HEK293T (cell line): ENCODE results near the gene CPEB4.
A peak's percentile ranks its signal among the peaks of the same experiment; 100 is the strongest.

Experiments
- CTCF ChIA-PET: fragments of 350-600 bp; formaldehyde crosslinking; extraction: SDS; loops from one replicate; lab custom pipeline; 2021; ENCODE audit warnings: antibody characterized with exemption, inconsistent platforms; lab: Yijun Ruan, JAX
- POLR2A ChIA-PET: fragments of 350-600 bp; formaldehyde crosslinking; extraction: SDS; loops from one replicate; lab custom pipeline; 2020; ENCODE audit warnings: antibody characterized with exemption, inconsistent platforms; lab: Yijun Ruan, JAX
- DNase-seq: peaks from one replicate; pipeline ENCODE4 v3.0.0; 2012; ENCODE audit warnings: mixed read lengths; ENCODE audit errors: extremely low spot score
- ARNT ChIP-seq: fragments of 450-650 bp; IDR thresholded peaks from 2 replicates; pipeline ENCODE4 v1.6.1; 2017; ENCODE audit warnings: mild to moderate bottlenecking
- BHLHE40 ChIP-seq: fragments of 450-650 bp; IDR thresholded peaks from 2 replicates; pipeline ENCODE4 v1.6.1; 2016; ENCODE audit warnings: mild to moderate bottlenecking, moderate library complexity, borderline replicate concordance
- CTBP1 ChIP-seq: fragments of 450-650 bp; IDR thresholded peaks from 2 replicates; pipeline ENCODE4 v1.6.1; 2016; ENCODE audit warnings: borderline replicate concordance
- ELF4 ChIP-seq: fragments of 450-650 bp; IDR thresholded peaks from 2 replicates; pipeline ENCODE4 v1.6.1; 2017; ENCODE audit warnings: antibody characterized with exemption
- FOXA1 ChIP-seq: fragments of 450-650 bp; IDR thresholded peaks from 2 replicates; pipeline ENCODE4 v1.6.1; 2016; ENCODE audit warnings: mild to moderate bottlenecking
- FOXK2 ChIP-seq: fragments of 450-650 bp; IDR thresholded peaks from 2 replicates; pipeline ENCODE4 v1.6.1; 2016; ENCODE audit warnings: mild to moderate bottlenecking
- FOXM1 ChIP-seq: fragments of 450-650 bp; IDR thresholded peaks from 2 replicates; pipeline ENCODE4 v1.6.1; 2017; ENCODE audit warnings: mild to moderate bottlenecking, borderline replicate concordance
- HDGF ChIP-seq: fragments of 450-650 bp; IDR thresholded peaks from 2 replicates; pipeline ENCODE4 v1.6.1; 2017; ENCODE audit warnings: antibody characterized with exemption, borderline replicate concordance
- L3MBTL2 ChIP-seq: fragments of 450-650 bp; conservative IDR thresholded peaks from 2 replicates; pipeline ENCODE4 v1.6.1; 2016; ENCODE audit warnings: mild to moderate bottlenecking
- LEF1 ChIP-seq: fragments of 450-650 bp; IDR thresholded peaks from 2 replicates; pipeline ENCODE4 v1.6.1; 2017; ENCODE audit warnings: mild to moderate bottlenecking, borderline replicate concordance
- NFRKB ChIP-seq: fragments of 450-650 bp; IDR thresholded peaks from 2 replicates; pipeline ENCODE4 v1.6.1; 2016; ENCODE audit warnings: mild to moderate bottlenecking, moderate library complexity
- SP1 ChIP-seq: fragments of 450-650 bp; IDR thresholded peaks from 2 replicates; pipeline ENCODE4 v1.6.1; 2017
- SUZ12 ChIP-seq: fragments of 450-650 bp; IDR thresholded peaks from 2 replicates; pipeline ENCODE4 v1.6.1; 2016; ENCODE audit warnings: mild to moderate bottlenecking
- TARDBP ChIP-seq: fragments of 450-650 bp; IDR thresholded peaks from 2 replicates; pipeline ENCODE4 v1.6.1; 2016
- ZNF384 ChIP-seq: fragments of 450-650 bp; IDR thresholded peaks from 2 replicates; pipeline ENCODE4 v1.6.1; 2016
- TF ChIP-seq, protein P1 (sequence below): fragments of 450-650 bp; IDR thresholded peaks from 2 replicates; pipeline ENCODE4 v1.6.1; 2016

The CPEB4 gene

DNA sequence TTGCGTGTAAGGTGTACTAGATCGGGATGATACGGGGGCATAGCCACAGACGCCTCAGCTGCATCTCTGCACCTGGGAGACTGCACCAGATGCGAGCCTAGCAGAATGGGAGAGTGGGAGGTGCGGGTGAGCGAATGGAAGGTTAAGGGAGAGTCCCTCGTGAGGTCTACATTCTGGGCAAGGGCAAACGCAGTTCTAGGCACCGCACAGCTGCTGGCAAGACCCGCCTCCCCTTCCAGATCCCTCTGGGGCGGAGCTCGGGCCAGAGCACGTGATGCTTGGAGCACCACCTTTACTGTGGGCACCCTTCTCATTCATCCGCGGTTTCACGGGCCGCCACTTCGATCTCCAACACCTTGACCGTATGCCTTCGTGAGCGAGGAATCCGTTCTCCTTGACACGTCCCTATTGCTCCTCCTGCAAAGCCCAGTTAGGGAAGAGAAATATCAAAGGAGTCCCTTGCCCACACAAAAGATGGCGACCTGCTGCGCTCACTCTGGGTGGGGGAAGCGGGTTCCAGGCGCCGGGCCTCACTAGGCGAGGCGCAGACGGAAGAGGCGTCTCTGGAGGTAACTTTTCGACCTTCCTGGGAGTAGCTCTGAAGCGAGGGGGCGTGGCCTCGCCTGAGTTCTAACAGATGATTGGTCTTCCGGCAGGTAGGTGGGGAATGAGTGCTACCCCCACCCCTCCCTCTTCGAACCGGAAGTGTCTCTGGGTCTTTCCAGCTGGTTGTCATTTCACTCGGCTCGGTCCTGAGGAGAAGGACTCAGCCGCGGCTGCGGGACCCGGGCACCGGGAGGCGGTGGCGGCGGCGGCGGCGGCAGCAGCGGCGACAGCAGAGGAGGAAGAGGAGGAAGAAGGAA lies at the start of gene CPEB4:
Gene CPEB4, plus strand, starts transcription at position 740 of the 863 bp plus-strand sequence. CDS start 1,385 bp downstream, outside the sequence.
- ChIA-PET CTCF (interaction anchor here (1.2 to 1.3 kb wide), 2 partner anchors 30 to 85 kb away, joined by 4 to 5 read pairs; no protein-coding TSS in a partner anchor), POLR2A (interaction anchor here (0.6 to 1.5 kb wide), 19 partner anchors 9 to 254 kb away, joined by 3 to 6 read pairs (median 3); no protein-coding TSS in a partner anchor)
- TF ChIP-seq HDGF (no peak), SP1 (peak; percentile 81), ELF4 (peak; percentile 72), L3MBTL2 (peak; percentile 96), NFRKB (peak; percentile 53; the same call in 1 of the 2 replicates)
- TF ChIP-seq, protein P1, sequence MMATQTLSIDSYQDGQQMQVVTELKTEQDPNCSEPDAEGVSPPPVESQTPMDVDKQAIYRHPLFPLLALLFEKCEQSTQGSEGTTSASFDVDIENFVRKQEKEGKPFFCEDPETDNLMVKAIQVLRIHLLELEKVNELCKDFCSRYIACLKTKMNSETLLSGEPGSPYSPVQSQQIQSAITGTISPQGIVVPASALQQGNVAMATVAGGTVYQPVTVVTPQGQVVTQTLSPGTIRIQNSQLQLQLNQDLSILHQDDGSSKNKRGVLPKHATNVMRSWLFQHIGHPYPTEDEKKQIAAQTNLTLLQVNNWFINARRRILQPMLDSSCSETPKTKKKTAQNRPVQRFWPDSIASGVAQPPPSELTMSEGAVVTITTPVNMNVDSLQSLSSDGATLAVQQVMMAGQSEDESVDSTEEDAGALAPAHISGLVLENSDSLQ = peak; percentile 75
- DNase-seq = peak; percentile 99

DNA sequence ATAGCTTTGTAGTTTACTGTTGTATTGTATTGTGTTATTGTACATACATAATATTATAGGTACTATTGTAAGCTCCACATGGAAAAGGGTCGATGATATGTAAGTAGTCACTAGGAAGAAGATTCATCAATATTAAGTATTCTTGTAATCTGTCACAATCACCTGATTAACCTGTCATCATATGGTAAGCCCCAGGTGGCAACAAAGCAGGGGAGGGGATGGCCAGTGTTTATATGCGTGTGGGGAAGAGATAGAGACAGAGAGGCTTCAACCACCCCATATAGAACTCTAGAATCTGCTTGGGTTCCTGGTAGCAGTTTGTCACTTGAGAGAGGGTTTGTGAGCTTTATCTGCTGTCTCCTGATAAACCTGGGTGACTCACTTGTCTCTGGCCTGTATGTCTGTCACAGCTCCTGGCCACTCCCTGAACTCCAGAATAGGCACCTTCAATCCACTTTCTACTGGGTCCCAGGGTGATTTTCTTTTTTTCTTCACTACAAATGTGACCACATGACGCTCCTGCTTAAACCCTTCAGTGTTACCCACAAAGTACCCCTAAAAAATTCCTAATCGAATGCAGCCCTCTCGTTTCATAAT lies 48.9 kb upstream of the CPEB4 start:
- ChIA-PET CTCF (no interaction called here), POLR2A (no interaction called here)
- DNase-seq = no peak
- no peak for TF ChIP-seq FOXA1
- no peak for TF ChIP-seq LEF1
- TF ChIP-seq SP1 = no peak

DNA sequence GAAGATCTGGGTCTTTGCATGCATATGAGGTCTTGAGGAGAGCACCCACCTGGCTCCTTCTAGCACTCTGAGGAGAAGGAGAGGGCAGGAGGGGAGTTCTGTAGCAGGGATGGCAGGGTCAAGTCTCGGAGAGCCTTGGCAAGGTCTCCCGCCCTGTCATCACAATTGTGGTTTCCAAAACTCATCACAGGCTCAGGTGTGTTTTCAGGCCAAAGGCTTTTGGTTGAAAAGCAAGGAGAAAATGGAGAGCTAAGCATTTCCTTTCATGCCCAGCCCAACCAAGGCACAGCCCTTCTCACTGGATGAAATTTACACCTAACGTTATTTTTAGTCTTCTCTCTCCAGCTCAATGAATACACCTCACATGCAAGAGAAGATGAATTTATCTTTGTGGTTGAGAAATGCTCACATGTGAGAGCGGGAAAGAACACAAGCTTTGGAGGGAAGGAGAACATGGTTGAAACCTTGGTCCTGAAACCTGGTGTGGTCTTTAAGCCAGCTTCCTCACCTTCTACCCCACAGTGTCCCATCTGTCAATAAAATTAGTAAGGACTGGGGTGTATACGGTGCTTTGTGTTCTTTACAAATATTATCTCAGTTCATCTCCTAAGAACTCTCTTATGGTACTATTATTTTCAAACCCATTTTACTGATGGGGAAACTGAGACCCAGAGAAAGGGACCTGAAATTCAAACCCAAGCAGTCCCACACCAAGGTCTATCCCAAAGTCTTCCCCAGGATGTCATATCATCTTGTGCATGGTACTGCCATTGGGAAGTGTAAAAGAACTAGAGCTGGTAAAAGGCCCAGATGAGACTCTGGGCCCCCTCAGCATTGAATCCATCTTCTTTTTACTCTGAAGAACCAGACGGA lies 47.8 kb upstream of the CPEB4 start:
- POLR2A ChIA-PET = no interaction called here

DNA sequence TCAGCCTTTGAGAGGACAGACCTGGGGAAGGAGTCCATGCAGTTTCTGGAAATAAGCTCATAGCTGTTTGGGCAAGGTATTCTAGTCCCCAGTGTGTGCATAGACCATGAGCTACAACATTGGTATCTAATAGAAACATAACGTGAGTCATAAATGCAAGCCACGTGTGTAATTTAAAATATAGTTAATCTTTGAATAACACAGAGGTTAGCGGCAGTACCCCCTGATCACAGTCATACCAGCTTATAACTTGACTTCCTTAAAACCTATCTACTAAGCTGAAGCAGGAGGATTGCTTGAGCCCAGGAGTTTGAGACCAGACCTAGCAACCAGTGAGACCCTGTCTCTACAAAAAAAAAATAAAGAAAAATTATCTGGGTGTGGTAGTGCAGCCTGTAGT lies 46.4 kb upstream of the CPEB4 start:
- CTCF ChIA-PET = no interaction called here
- DNase-seq = no peak
- no peak for TF ChIP-seq FOXK2
- no peak for TF ChIP-seq ELF4
- no peak for TF ChIP-seq HDGF
- no peak for TF ChIP-seq LEF1
- TF ChIP-seq BHLHE40 = no peak
- TF ChIP-seq FOXA1 = no peak
- TF ChIP-seq ZNF384 = no peak
- no peak for TF ChIP-seq NFRKB
- TF ChIP-seq TARDBP = no peak
- TF ChIP-seq, protein P1 = no peak
- no peak for TF ChIP-seq ARNT
- TF ChIP-seq CTBP1 = no peak
- no peak for TF ChIP-seq SP1
- no peak for TF ChIP-seq SUZ12
- TF ChIP-seq FOXM1 = no peak
- POLR2A ChIA-PET = no interaction called here

More for the DNA sequence above, 47.8 kb upstream of the CPEB4 start:
- TF ChIP-seq HDGF (no peak), ELF4 (no peak), LEF1 (no peak), ARNT (no peak), BHLHE40 (no peak), CTBP1 (no peak), NFRKB (no peak), FOXM1 (no peak), SUZ12 (no peak), ZNF384 (no peak), SP1 (no peak), L3MBTL2 (no peak)
- TF ChIP-seq, protein P1 = no peak
- CTCF ChIA-PET = no interaction called here
- no peak for DNase-seq

DNA sequence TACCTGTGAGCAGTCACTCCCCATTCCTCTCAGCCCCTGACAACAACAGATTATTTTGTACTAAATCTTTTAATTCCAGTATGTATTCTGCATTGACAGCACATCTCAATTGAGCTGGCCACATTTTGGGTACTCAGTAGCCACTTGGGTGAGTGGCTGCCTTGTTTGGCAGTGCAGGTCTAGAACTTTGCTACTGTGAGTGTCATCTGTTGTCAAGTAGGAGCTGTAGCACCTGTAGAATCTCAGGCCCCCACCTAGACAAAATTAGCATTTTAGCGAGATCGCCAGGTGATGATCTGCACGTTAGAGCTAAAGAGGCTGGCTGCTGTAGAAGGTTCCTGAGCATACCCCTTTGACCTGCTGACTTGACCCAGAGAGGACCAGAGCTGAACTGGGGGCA lies 44.4 kb upstream of the CPEB4 start:
- ChIA-PET POLR2A (no interaction called here), CTCF (no interaction called here)
- TF ChIP-seq L3MBTL2 (no peak), FOXM1 (no peak), TARDBP (no peak), HDGF (no peak), FOXA1 (no peak), ZNF384 (no peak), ELF4 (no peak), NFRKB (no peak), SP1 (no peak), SUZ12 (no peak), LEF1 (no peak), ARNT (no peak), BHLHE40 (no peak), FOXK2 (no peak), CTBP1 (no peak)
- TF ChIP-seq, protein P1 = no peak
- DNase-seq = no peak
